Ascending aorta (tissue), 2 donors: ENCODE measurements around the gene SLC25A33. TPM values are rescaled to one million over a fixed set of nuclear protein-coding genes. Genes with fewer than 3 reads are reported as not detected.
A peak's percentile ranks its signal among the peaks of the same experiment; 100 is the strongest.

Experiments
- DNase-seq, 2 donors: peaks; one replicate each; pipeline ENCODE4 v3.0.0-alpha.2; 2019; ENCODE audit warnings: low spot score in 2 of 2
- H3K27ac ChIP-seq, 2 donors: fragments of 200-600 bp; sonication (generic); one replicate each; pipeline ENCODE4 v1.5.1; 2016 to 2017; ENCODE audit warnings: mild to moderate bottlenecking in 1 of 2
- H3K27me3 ChIP-seq: fragments of 200-600 bp; sonication (generic); one replicate; pipeline ENCODE4 v1.5.1; 2017
- H3K36me3 ChIP-seq, 2 donors: fragments of 200-600 bp; sonication (generic); one replicate each; pipeline ENCODE4 v1.5.1; 2016
- H3K4me1 ChIP-seq, 2 donors: fragments of 200-600 bp; sonication (generic); one replicate each; pipeline ENCODE4 v1.5.1; 2016 to 2017; ENCODE audit warnings: mild to moderate bottlenecking in 1 of 2
- H3K4me3 ChIP-seq, 2 donors: fragments of 200-600 bp; sonication (generic); one replicate each; pipeline ENCODE4 v1.5.1; 2016 to 2017; ENCODE audit warnings: mild to moderate bottlenecking in 1 of 2
- H3K9me3 ChIP-seq, 2 donors: fragments of 200-600 bp; sonication (generic); one replicate each; pipeline ENCODE4 v1.5.1; 2016
- intact Hi-C: fragments of 100-400 bp; cut with DNase I; formaldehyde crosslinking; loops from one replicate; pipeline ENCODE4 v1.15.1; 2023
- total RNA-seq: library from RNA; depleted of rRNA; stranded (reverse); fragments of >200 nt; gene quantifications from one replicate; pipeline ENCODE4 v1.1.0, GENCODE V29; 2016
- TF ChIP-seq, protein P1 (sequence below), 3 experiments: fragments of 200-600 bp in 2 of 3; fragments of 450-650 bp in 1 of 3; sonication (generic) in 2 of 3; IDR thresholded peaks; one replicate each; pipeline ENCODE4 v1.5.1; 2016 to 2019; ENCODE audit warnings: antibody characterized with exemption in 3 of 3, mild to moderate bottlenecking in 1 of 3, moderate library complexity in 1 of 3

Gene SLC25A33
- total RNA-seq, 1 donor from 2014 or later = 0.11 TPM

- Histone ChIP-seq H3K27ac (no peak overlapping the region), H3K9me3 (no peaks in the 10 kb centered on the region), H3K36me3 (no peaks in the 10 kb centered on the region), H3K4me3 (peak overlapping the region in 1 of 2 donors; percentile 15), H3K4me1 (no peaks in the 10 kb centered on the region), H3K27me3 (no peaks in the 10 kb centered on the region)
- peak; percentile 25 to 74 for DNase-seq
- intact Hi-C loops = loop anchor here (5.0 kb wide), 1 partner anchor 58 kb away; no protein-coding TSS in a partner anchor
- TF ChIP-seq, protein P1, sequence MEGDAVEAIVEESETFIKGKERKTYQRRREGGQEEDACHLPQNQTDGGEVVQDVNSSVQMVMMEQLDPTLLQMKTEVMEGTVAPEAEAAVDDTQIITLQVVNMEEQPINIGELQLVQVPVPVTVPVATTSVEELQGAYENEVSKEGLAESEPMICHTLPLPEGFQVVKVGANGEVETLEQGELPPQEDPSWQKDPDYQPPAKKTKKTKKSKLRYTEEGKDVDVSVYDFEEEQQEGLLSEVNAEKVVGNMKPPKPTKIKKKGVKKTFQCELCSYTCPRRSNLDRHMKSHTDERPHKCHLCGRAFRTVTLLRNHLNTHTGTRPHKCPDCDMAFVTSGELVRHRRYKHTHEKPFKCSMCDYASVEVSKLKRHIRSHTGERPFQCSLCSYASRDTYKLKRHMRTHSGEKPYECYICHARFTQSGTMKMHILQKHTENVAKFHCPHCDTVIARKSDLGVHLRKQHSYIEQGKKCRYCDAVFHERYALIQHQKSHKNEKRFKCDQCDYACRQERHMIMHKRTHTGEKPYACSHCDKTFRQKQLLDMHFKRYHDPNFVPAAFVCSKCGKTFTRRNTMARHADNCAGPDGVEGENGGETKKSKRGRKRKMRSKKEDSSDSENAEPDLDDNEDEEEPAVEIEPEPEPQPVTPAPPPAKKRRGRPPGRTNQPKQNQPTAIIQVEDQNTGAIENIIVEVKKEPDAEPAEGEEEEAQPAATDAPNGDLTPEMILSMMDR (IDR thresholded peaks at IDR 0.05) = no peak
Measured at GRCh38 chr1:9629445-9630201, 90.4 kb downstream of the SLC25A33 start.

DNA sequence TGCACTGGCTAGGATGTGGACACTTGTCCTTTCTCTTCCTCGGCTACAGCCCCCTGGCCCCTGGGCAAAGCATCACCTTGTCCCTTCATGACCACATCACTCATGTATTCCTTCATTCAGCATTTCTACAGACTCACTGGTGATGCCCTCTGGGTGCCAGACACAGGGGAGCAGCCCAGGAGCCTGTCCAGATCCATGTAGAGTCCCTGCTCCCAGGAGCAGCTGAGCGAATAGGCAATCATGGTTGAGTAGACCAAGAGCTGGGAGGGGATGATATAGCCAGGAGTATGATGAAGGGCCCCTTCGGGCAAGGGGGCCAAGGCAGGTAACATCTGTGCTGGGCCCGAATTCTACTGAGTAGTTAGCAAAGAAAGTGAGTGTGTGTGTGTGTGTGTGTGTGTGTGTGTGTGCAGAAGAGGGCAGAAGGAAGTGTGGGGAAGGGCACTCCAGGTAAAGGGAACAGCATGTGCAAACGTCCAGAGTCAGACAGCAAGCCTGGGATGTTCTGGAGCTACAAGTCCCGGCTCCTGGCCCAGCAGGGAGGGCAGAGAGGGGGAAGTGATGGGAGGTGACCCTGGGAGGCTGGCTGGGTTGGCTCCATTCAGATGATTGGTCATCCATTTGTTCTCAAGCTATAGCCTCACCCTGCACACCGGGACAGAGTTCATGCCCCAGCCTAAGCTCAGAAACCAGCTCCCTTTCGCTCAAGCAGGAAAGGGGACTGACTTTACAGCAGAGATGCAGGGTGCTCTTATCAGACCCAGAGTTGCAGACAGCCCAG is 91.3 kb downstream of the SLC25A33 start:
- Histone ChIP-seq H3K36me3 (no peaks in the 10 kb centered on the region), H3K9me3 (no peaks in the 10 kb centered on the region), H3K27ac (no peak overlapping the region), H3K4me1 (no peaks in the 10 kb centered on the region), H3K4me3 (peak overlapping the region in 1 of 2 donors; percentile 15), H3K27me3 (no peaks in the 10 kb centered on the region)
- intact Hi-C loops = no loop called here
- TF ChIP-seq, protein P1 (IDR thresholded peaks at IDR 0.05) = no peak
- no peak for DNase-seq

GRCh38 chr1:9631613-9632012 is 92.3 kb downstream of the SLC25A33 start:
- no peaks in the 10 kb centered on the region for H3K36me3 ChIP-seq
- no peak for DNase-seq
- TF ChIP-seq, protein P1 (IDR thresholded peaks at IDR 0.05) = no peak
- no peak overlapping the region for H3K27ac ChIP-seq
- no peak overlapping the region for H3K4me3 ChIP-seq
- H3K4me1 ChIP-seq = no peaks in the 10 kb centered on the region
- intact Hi-C loops = no loop called here
- H3K9me3 ChIP-seq = no peaks in the 10 kb centered on the region
- H3K27me3 ChIP-seq = no peaks in the 10 kb centered on the region

GRCh38 chr1:9633493-9633892 is 94.2 kb downstream of the SLC25A33 start:
- no peak overlapping the region for H3K4me3 ChIP-seq
- H3K27me3 ChIP-seq = no peaks in the 10 kb centered on the region
- H3K9me3 ChIP-seq = no peaks in the 10 kb centered on the region
- no peak for DNase-seq
- intact Hi-C loops = no loop called here
- no peak overlapping the region for H3K27ac ChIP-seq
- TF ChIP-seq, protein P1 (IDR thresholded peaks at IDR 0.05) = no peak
- no peaks in the 10 kb centered on the region for H3K36me3 ChIP-seq
- H3K4me1 ChIP-seq = no peaks in the 10 kb centered on the region

DNA sequence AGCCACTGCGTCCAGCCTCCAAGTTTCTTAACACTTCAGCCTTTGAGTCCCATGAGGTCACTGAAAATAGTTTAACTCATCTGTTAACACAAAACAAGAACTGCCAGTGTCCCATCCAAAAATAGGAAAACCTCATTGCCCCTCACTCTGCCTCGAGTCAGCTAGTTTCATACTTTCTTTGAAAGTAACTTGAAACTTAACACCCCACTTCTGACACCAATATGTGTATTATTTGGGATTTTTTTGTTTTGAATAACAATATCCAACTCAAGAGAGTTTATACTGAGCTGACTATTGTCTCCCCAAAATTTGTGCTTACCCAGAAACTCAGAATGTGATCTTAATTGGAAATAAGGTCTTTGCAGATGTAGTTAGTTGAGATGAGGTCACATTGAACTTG is 95.3 kb downstream of the SLC25A33 start:
- intact Hi-C loops = no loop called here
- TF ChIP-seq, protein P1 (IDR thresholded peaks at IDR 0.05) = no peak
- Histone ChIP-seq H3K27ac (no peak overlapping the region), H3K4me3 (no peak overlapping the region), H3K36me3 (no peaks in the 10 kb centered on the region), H3K27me3 (no peaks in the 10 kb centered on the region), H3K9me3 (no peaks in the 10 kb centered on the region), H3K4me1 (no peaks in the 10 kb centered on the region)
- no peak for DNase-seq

Other genes starting within 250 kb of the SLC25A33 start
- gene SPSB1, start 246.6 kb upstream of the SLC25A33 start, total RNA-seq = 64.9 TPM
- 12.8 TPM for gene TMEM201, start 49.4 kb downstream of the SLC25A33 start, total RNA-seq
- gene PIK3CD, start 112.3 kb downstream of the SLC25A33 start, total RNA-seq = 19.7 TPM